Urinary bladder (tissue), 2 donors: ENCODE results near the gene LPCAT1. TPM values are rescaled to one million over a fixed set of nuclear protein-coding genes. Genes with fewer than 3 reads are reported as not detected.

Experiments
- polyA plus RNA-seq: library from polyadenylated mRNA; stranded (reverse); fragments of 200-250 nt; gene quantifications from one replicate; pipeline ENCODE4 v1.2.3, GENCODE V29; 2013
- small RNA-seq: library from RNA; depleted of rRNA; stranded (forward); fragments of <200 nt; gene quantifications from one replicate; pipeline ENCODE3, GENCODE V24; 2014
- total RNA-seq: library from RNA; depleted of rRNA; stranded (reverse); fragments of >200 nt; gene quantifications from one replicate; pipeline ENCODE4 v1.2.3, GENCODE V29; 2014
- donor health status: healthy.

LPCAT1 gene
- total and polyA plus RNA-seq, 2 donors: 31.4 to 32.9 TPM

Small RNA genes lying within 50 kb of the gene (small RNA-seq; reads per million reads assigned to genes)
- gene MIR6075: not detected

Other genes starting within 250 kb of the LPCAT1 start
- gene TERT, start 228.9 kb downstream of the LPCAT1 start, total RNA-seq: not detected
- gene TERT, start 228.9 kb downstream of the LPCAT1 start, polyA plus RNA-seq: not detected
- 72.8 TPM for gene CLPTM1L, start 178.9 kb downstream of the LPCAT1 start, total RNA-seq
- 85.3 TPM for gene CLPTM1L, start 178.9 kb downstream of the LPCAT1 start, polyA plus RNA-seq
- gene SLC6A3, start 78.5 kb downstream of the LPCAT1 start, total RNA-seq: not detected
- 0.77 TPM for gene SLC6A3, start 78.5 kb downstream of the LPCAT1 start, polyA plus RNA-seq